GM12891 (cell line): ENCODE results near the gene SH3TC2.

Source experiments
- POLR2A ChIP-seq: IDR thresholded peaks from 2 replicates; pipeline ENCODE4 v1.6.1; 2011; ENCODE audit warnings: low read depth, low read length, control low read depth
- POLR2AphosphoS5 ChIP-seq: IDR thresholded peaks from 2 replicates; pipeline ENCODE4 v1.6.1; 2011; ENCODE audit warnings: low read depth, low read length, control low read depth

GRCh38 chr5:149028161-149028560 is 34.7 kb downstream of the SH3TC2 start:
- no peak for TF ChIP-seq POLR2AphosphoS5
- TF ChIP-seq POLR2A: no peak
